ENCODE data around the gene ZAP70. TPM values are rescaled to one million over a fixed set of nuclear protein-coding genes. Genes with fewer than 3 reads are reported as not detected.

ZAP70 gene
- polyA plus RNA-seq (2011; rRNA removed) (0.04 TPM in 1 of 2 replicates, not detected in the other), polyA plus RNA-seq (2017; fragmentation: RNase III; extraction: RNeasy Plus Mini Kit Qiagen cat#74134 plus additional on column Dnase treatment) (0.08 to 0.10 TPM (median 0.09 TPM) in 3 replicates), polyA minus RNA-seq (2011; rRNA and poly(A)+ RNA removed) (not detected in 2 replicates)
- 0.03 and 0.05 TPM in 2 replicates for polyA plus RNA-seq (2012; cell fraction: cytosol; rRNA removed)
- 0.50 and 0.70 TPM in 2 replicates for polyA plus RNA-seq (2012; cell fraction: nucleus; rRNA removed)

DNA sequence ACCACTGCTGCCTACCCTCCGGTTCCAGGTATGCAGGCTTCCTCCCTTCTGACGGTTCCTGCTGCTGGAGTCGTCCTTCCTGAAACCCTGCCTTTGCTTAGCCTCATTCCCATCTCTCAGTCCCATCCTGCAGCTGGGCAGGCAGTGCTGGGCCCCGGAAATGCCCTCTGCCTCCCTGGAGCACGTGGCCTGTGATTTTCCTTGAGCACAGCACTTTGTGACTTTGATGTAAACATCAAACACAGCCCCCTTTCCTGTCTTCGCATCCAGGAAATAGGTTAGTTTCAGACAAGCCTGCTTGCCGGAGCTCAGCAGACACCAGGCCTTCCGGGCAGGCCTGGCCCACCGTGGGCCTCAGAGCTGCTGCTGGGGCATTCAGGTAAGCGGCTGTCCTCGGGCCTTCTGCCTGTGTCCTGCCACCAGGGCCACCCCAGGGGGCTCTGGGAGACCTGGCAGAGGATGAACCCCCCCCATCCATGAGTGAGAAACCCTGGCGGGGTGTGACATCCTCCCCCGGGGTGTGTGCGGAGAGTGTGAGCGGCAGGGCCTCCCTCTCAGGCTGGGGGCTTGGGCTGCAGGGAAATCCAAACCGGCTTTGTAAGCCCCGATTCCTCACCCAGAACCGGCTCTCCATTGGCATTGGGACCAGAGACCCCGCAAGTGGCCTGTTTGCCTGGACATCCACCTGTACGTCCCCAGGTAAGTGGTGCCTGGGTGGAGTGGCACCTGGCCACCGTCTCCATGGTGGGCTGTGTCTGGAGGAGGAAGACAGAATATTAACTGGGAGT is at the start of gene ZAP70:
Gene ZAP70 (plus strand): TSS at position 281 of the 788 bp plus-strand sequence. CDS start 10,461 bp downstream, outside the sequence.
- TF ChIP-seq, protein P1, sequence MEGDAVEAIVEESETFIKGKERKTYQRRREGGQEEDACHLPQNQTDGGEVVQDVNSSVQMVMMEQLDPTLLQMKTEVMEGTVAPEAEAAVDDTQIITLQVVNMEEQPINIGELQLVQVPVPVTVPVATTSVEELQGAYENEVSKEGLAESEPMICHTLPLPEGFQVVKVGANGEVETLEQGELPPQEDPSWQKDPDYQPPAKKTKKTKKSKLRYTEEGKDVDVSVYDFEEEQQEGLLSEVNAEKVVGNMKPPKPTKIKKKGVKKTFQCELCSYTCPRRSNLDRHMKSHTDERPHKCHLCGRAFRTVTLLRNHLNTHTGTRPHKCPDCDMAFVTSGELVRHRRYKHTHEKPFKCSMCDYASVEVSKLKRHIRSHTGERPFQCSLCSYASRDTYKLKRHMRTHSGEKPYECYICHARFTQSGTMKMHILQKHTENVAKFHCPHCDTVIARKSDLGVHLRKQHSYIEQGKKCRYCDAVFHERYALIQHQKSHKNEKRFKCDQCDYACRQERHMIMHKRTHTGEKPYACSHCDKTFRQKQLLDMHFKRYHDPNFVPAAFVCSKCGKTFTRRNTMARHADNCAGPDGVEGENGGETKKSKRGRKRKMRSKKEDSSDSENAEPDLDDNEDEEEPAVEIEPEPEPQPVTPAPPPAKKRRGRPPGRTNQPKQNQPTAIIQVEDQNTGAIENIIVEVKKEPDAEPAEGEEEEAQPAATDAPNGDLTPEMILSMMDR (IDR thresholded peaks at IDR 0.05): no peak
- TF ChIP-seq JUN (IDR thresholded peaks at IDR 0.05) (no peak), PHF8 (IDR thresholded peaks at IDR 0.05; ENCODE audit: borderline replicate concordance, low read depth) (no peak), MYC (IDR thresholded peaks at IDR 0.05; ENCODE audit: borderline replicate concordance, low read length) (no peak), FOSL2 (IDR thresholded peaks at IDR 0.05) (no peak), FOSL2 (CRISPR knock-in tag; IDR thresholded peaks at IDR 0.05) (no peak)
- Histone ChIP-seq H3K4me2 (no peak within 1 kb of the TSS), H3K9me3 (no peaks in the 10 kb centered on the region), H3K4me3 (no peak within 1 kb of the TSS), H3K4me1 (no peaks in the 10 kb centered on the region), H3K27ac (no peak within 1 kb of the TSS)
- ChIA-PET POLR2A (no interaction called here), CTCF (interaction anchor here (1.0 to 10.0 kb wide), 2 partner anchors 15 to 122 kb away, joined by 3 to 106 read pairs; no protein-coding TSS in a partner anchor)
- FAIRE-seq (no peak), ATAC-seq (no peak), DNase-seq (ENCODE audit: low read depth in 1 of 2, low spot score in 1 of 2) (no peak)
- 83% methylated on average over 13 of the region's 21 CpGs for WGBS (ENCODE audit: missing lambda C conversion rate)

DNA sequence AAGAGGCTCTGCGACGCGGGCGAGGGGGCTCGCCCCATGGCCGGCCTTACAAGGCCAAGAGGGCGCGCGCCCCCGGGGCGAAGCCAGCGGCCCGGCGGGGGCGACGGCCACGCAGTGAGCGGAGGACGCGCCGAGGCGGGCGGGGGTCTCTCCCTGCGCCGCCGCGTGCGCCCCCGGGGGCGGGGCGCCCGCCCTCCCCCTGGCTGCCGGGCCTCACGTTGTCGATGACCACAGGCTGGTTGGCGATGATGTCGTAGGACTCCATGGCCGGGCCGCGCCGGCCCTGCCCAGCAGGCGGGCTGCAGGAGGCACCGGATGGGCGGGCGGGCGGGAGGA is 49.8 kb upstream of the ZAP70 start:
- no peak; a peak in 1 of 6 replicates for ATAC-seq
- ChIA-PET CTCF (interaction anchor here (0.5 to 6.2 kb wide), 12 partner anchors 9 to 899 kb away, joined by 3 to 93 read pairs (median 6); no protein-coding TSS in a partner anchor), POLR2A (interaction anchor here (1.2 to 4.1 kb wide), 6 partner anchors 10 to 73 kb away, joined by 3 to 76 read pairs (median 6); partner anchors contain the start of genes ANKRD36B and COX5B)
- Histone ChIP-seq H3K9me3 (no peaks in the 10 kb centered on the region), H3K27ac (peak overlapping the region; percentile 96 to 97), H3K4me2 (peak overlapping the region; percentile 79), H3K4me3 (peak overlapping the region; percentile 95), H3K4me1 (peaks cover 9% of the 10 kb centered on the region)
- TF ChIP-seq EP300 (IDR thresholded peaks at IDR 0.05) (no peak), HOXB5 (CRISPR knock-in tag; IDR thresholded peaks at IDR 0.05) (0 out of 2 replicates have a peak, but pooled peaks have one; percentile 31), PHF8 (IDR thresholded peaks at IDR 0.05; ENCODE audit: borderline replicate concordance, low read depth) (peak; percentile 26; the same call in 1 of the 2 replicates)
- no peak for DNase-seq (ENCODE audit: low read depth in 1 of 2, low spot score in 1 of 2)
- WGBS (ENCODE audit: missing lambda C conversion rate): 0% methylated on average over 1 of the region's 46 CpGs
- FAIRE-seq: no peak

DNA sequence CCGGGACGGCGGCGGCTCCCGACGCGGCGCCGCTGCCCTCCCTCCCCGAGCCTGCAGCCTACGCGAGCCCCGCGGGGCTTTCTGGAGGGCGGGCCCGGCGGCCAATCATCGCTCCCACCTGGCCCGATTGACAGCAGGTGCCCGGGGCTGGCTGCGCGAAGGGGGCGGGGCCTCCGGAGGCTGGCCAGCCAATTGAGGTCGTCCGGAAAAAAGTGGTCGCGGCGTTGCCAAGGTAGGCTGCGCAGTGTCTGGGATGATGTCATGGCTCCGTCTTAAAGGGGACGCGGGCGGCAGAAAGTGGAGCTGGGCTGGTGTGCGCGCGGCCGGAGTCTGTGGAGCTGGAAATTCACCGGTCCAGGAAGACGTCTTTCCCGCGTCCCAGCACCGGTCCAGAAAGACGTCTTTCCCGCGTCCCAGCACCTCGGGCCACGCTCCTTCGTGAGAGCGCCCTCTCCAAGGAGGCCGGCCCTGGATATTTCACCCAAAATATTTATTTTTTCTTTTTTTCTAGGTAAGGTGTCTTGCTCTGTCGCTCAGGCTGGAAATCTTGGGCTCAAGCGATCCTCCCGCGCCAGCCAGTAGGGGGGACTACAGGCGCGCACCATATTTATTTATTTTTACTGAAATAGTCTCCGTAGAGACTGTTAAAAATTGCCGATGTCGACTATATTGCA is 49.3 kb upstream of the ZAP70 start, which contains the start of gene ACTR1B:
Gene ACTR1B (minus strand): TSS at position 83 of the 674 bp plus-strand sequence. CDS start 154 bp downstream, outside the sequence.
- FAIRE-seq: no peak
- POLR2A ChIA-PET: interaction anchor here (0.8 to 4.1 kb wide), 6 partner anchors 10 to 74 kb away, joined by 3 to 76 read pairs (median 6); partner anchors contain the start of genes ANKRD36B and COX5B
- CTCF ChIA-PET: interaction anchor here (0.5 to 6.2 kb wide), 14 partner anchors 9 to 899 kb away, joined by 3 to 93 read pairs (median 4); no protein-coding TSS in a partner anchor
- TF ChIP-seq MAFK (IDR thresholded peaks at IDR 0.05; ENCODE audit: partially characterized antibody) (peak; percentile 78), ZNF302 (CRISPR knock-in tag; IDR thresholded peaks at IDR 0.05) (no peak), JUN (IDR thresholded peaks at IDR 0.05) (peak; percentile 54 to 61; a peak in 3 of 5 replicates), CBX8 (IDR thresholded peaks at IDR 0.05) (no peak), SMC3 (IDR thresholded peaks at IDR 0.05) (peak; percentile 29; the same call in 1 of the 3 replicates), POLR2A (IDR thresholded peaks at IDR 0.05; ENCODE audit: low read length) (peak; percentile 65), RFX5 (IDR thresholded peaks at IDR 0.05) (peak; percentile 94), KDM5A (IDR thresholded peaks at IDR 0.05) (no peak), RAD21 (conservative IDR thresholded peaks at IDR 0.05 in 1 of 2, IDR thresholded peaks at IDR 0.05 in 1 of 2) (peak; percentile 30 to 46; a peak in 3 of 5 replicates), RNF2 (IDR thresholded peaks at IDR 0.05; ENCODE audit: borderline replicate concordance, low read depth) (no peak), FOSB (CRISPR knock-in tag; IDR thresholded peaks at IDR 0.05) (no peak), CHD4 (IDR thresholded peaks at IDR 0.05; ENCODE audit: borderline replicate concordance) (no peak), MYC (IDR thresholded peaks at IDR 0.05; ENCODE audit: borderline replicate concordance, low read length) (peak; percentile 30; the same call in 1 of the 2 replicates), FOSL2 (IDR thresholded peaks at IDR 0.05) (no peak), FOSL2 (CRISPR knock-in tag; IDR thresholded peaks at IDR 0.05) (peak; percentile 52)
- TF ChIP-seq, protein P2, sequence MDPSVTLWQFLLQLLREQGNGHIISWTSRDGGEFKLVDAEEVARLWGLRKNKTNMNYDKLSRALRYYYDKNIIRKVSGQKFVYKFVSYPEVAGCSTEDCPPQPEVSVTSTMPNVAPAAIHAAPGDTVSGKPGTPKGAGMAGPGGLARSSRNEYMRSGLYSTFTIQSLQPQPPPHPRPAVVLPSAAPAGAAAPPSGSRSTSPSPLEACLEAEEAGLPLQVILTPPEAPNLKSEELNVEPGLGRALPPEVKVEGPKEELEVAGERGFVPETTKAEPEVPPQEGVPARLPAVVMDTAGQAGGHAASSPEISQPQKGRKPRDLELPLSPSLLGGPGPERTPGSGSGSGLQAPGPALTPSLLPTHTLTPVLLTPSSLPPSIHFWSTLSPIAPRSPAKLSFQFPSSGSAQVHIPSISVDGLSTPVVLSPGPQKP (IDR thresholded peaks at IDR 0.05; ENCODE audit: low read depth, low read length): no peak
- TF ChIP-seq, protein P3, sequence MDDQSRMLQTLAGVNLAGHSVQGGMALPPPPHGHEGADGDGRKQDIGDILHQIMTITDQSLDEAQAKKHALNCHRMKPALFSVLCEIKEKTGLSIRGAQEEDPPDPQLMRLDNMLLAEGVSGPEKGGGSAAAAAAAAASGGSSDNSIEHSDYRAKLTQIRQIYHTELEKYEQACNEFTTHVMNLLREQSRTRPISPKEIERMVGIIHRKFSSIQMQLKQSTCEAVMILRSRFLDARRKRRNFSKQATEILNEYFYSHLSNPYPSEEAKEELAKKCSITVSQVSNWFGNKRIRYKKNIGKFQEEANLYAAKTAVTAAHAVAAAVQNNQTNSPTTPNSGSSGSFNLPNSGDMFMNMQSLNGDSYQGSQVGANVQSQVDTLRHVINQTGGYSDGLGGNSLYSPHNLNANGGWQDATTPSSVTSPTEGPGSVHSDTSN (IDR thresholded peaks at IDR 0.05): peak; percentile 88
- TF ChIP-seq, protein P4, sequence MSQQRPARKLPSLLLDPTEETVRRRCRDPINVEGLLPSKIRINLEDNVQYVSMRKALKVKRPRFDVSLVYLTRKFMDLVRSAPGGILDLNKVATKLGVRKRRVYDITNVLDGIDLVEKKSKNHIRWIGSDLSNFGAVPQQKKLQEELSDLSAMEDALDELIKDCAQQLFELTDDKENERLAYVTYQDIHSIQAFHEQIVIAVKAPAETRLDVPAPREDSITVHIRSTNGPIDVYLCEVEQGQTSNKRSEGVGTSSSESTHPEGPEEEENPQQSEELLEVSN (IDR thresholded peaks at IDR 0.05; ENCODE audit: borderline replicate concordance, low read depth): peak; percentile 90; the same call in 1 of the 2 replicates
- TF ChIP-seq, protein P5, sequence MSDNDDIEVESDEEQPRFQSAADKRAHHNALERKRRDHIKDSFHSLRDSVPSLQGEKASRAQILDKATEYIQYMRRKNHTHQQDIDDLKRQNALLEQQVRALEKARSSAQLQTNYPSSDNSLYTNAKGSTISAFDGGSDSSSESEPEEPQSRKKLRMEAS (IDR thresholded peaks at IDR 0.05): peak; percentile 82

More for the DNA sequence above, 49.3 kb upstream of the ZAP70 start, which contains the start of gene ACTR1B:
- whole genome bisulfite sequencing (ENCODE audit: missing lambda C conversion rate): 1% methylated on average over 38 of the region's 60 CpGs
- no peaks in the 10 kb centered on the region for H3K9me3 ChIP-seq
- H3K27ac ChIP-seq: peak within 1 kb of the TSS; percentile 96 to 97
- H3K4me1 ChIP-seq: peaks cover 9% of the 10 kb centered on the region
- H3K4me3 ChIP-seq: peak within 1 kb of the TSS; percentile 95
- peak within 1 kb of the TSS; percentile 79 for H3K4me2 ChIP-seq
- peak; percentile 85 to 98 for DNase-seq (ENCODE audit: low read depth in 1 of 2, low spot score in 1 of 2)
- ATAC-seq: peak; percentile 90 to 95

All from A549 (cell line).